GM19193 (cell line): Measurements from ENCODE around the gene SLC25A14.

ENCODE experiments used
- POLR2A ChIP-seq: IDR thresholded peaks from 4 replicates; pipeline ENCODE4 v1.6.1; 2011; ENCODE audit not compliant: insufficient read depth, insufficient read length; ENCODE audit errors: extremely low read depth

Gene SLC25A14

GRCh38 chrX:130343411-130343810, 3.7 kb downstream of the SLC25A14 start:
- no peak for TF ChIP-seq POLR2A

DNA sequence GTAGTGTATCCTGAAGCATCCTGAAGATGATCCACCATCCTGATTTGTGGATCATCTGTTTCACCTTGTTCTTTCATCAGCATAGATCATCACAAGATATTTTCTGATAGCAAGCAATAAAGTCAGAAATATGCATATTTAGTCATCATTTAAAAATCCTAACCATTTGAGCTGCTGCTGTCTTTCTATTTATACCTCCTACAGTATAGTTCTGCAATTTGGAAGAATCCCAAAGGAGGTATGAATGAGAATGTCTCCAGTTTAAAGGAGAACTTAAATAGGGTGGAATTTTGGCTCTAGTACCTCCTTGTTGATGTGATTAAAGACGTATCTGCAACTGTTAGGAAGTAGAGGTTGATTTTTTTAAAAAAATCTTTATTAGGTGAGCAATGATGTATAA, 7.6 kb downstream of the SLC25A14 start:
- no peak for TF ChIP-seq POLR2A

- TF ChIP-seq POLR2A, result no peak
These were observed 11.8 kb downstream of the SLC25A14 start for GRCh38 chrX:130351567-130351966.

DNA sequence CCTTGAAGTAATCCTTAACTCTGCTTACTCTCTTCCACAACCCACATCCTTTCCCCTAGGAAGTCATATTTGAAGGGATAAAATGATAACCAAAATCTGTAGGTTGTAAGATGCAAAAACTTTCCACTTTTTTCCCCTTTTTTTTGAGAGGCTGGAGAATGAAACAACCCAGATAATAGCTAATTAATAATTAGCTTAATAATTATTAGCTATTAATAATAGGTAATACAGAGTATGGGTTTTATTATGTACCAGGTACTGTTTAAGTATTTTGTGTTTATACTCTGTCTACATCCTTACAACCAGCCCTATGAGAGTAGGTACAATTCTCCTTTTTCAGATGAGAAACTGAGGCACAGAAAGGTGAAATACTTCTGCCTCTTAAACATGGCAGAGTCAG, 36.4 kb downstream of the SLC25A14 start:
- no peak for TF ChIP-seq POLR2A

GRCh38 chrX:130378024-130378669, 38.4 kb downstream of the SLC25A14 start:
- TF ChIP-seq POLR2A, result no peak

GRCh38 chrX:130385520-130385919, 45.8 kb downstream of the SLC25A14 start, which contains the start of gene GPR119:
GPR119 (minus strand) TSS chrX:130385674; CDS start chrX:130385447, 227 bp downstream.
- TF ChIP-seq POLR2A, result no peak

DNA sequence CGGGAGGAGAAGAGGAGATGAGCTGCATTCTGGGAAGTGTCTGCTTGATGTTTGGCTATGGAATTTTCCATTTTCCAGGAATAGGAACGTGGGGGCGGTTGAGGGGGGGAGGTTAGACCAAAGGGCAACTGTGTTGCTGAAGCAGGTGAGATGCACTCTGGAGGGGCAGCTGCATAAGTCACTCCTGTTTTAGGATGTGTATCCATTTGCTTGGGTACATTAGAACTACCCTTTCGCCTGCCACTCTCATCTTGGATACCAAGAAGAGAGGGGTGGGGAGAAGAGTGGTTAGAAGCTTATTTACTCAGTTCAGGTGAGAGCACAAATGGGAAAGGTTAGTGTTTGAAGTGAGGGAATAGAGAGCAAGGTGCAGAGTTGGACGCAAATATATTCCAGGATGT, 46.7 kb downstream of the SLC25A14 start:
- no peak for TF ChIP-seq POLR2A

DNA sequence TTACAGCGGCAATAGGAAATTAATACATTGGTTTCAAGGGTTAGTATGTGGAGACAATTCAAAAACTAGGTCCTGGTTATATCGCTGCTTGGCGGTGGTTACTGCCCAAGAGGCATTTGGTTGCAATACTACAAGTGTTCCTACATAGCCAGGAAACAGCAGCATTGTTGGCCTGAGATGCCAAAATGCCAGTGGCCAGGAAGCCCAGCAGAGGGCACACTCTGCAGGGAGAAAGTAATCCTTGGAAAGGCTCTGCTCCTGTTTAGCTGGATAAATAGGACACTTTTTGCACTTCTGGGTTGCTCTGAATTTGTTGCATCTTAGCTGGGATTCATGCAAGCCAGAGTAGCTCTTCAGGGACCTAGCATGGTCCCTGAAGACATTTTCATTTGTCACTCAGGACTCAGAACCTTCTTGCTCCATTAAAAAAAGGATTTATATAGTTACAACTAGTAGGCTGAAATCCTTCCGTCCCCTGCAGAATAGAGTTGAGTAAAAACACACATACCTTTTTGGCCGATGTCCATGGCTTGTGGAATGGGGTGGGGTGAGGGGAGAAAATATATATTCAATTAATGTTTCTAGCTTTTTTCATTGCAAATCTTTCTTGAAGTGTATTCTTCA, 53.8 kb downstream of the SLC25A14 start:
- no peak for TF ChIP-seq POLR2A

- no peak for TF ChIP-seq POLR2A
These were observed 55.6 kb downstream of the SLC25A14 start for GRCh38 chrX:130395341-130395740.

DNA sequence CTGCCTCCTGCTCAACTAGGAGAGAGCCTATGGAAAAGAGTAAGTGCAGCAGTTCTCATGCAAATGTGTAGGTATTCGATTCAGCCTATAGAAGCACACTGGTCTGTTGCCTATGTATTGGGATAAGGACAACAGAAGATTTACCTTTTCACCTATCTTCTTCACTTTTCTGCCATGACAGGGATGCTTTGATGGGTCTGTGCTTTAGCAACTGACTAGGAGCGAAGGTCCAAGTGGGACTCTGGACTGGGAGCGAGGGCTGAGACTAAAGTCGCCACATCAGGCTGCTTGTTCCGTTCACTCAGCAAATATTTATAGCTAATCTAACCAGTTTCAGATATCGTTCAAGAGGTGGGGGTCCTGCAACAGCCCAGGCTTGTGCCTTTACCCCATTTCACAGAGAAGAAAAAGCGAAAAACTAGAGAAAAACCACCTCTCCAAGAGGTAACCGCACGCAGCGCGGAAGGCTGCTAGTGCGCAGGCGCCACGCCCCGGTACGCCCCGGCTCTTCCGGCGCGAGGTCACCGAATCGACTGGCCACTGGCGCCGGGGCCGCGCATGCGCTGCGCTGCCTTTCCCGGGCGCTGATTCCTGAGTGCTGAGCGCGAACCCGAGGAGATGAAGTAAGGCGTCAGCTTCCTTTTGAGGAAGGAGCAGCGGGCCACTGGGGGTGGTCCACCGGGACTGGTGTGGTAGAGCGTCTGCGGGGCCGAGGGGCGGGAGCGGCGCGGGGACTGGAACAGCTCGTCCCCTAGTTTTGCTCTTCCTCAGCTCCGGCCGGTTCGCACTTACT, 61.9 kb downstream of the SLC25A14 start, which contains the start of gene RBMX2:
Gene RBMX2 (plus strand): TSS at position 573 of the 793 bp plus-strand sequence. CDS start 46 bp downstream, at position 619.
- TF ChIP-seq POLR2A, result peak; percentile 76

DNA sequence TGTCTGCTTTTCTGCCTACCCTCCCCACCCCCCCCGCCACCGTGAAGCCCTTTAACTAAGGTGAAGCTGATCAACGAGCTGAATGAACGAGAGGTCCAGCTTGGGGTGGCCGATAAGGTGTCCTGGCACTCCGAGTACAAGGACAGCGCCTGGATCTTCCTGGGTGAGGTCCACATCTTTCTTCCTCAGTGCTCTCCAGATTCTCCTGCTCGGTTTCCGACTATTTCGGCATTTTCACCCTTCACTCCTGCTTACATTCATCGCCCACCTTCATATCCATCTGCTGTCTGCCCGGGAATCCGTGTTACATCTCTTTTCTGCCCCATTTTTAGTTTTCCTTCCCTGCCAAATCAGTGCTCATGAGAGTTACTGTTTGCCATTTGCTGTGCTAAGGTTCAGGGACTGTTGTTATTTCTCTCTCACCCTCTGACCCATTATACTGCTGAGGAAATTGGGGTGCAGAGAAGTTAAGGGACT, 62.5 kb downstream of the SLC25A14 start:
- no peak for TF ChIP-seq POLR2A

DNA sequence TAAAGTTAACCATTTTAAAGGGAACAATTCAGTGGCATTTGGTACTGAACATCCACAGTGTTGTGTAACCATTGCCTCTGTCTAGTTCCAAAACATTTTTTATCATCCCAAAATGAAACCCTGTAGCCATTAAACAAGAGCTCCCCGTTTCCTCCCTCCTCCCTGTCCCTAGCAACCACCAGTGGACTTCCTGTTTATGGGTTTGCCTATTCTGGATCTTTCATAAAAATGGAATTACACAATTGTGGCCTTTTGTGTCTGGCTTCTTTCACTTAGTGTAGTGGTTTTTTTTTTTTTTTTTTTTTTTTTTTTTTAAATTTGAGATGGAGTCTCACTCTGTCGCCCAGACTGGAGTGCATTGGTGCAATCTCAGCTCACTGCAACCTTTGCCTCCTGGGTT, 73.7 kb downstream of the SLC25A14 start:
- no peak for TF ChIP-seq POLR2A

DNA sequence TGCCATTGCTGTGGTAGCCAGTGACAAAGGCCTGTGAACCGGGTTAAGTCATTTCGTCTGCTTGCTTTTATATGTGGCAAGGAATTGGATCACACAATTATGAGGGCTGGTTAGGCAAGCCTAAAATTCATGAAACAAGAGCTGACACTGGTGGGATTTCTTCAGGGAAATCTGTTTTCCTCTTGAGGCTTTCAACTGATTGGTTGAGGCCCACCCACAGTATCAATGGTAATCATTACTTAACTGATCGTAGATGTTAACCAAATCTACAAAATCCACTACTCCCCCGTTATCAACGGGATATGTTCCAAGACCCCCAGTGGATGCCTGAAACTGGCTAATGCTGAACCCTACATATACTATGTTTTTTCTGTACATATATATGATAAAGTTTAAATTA, 75.1 kb downstream of the SLC25A14 start:
- TF ChIP-seq POLR2A, result no peak

DNA sequence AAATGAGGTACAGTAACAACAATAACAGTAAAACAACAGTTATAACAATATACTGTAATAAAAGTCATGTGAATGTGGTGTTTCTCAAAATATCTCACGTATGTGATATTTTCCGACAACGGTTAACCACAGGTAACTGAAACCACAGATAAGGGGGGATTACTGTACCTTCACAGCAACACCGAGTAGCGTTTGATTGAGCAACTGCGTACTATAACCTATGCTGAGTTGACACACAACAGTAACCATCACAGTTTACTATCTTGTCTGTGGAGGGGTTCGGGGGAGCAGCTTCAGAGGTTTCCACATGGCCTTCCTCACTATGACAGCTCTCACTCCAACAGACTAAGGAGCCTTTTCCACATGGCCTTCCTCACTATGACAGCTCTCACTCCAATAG, 75.5 kb downstream of the SLC25A14 start:
- TF ChIP-seq POLR2A, result no peak

DNA sequence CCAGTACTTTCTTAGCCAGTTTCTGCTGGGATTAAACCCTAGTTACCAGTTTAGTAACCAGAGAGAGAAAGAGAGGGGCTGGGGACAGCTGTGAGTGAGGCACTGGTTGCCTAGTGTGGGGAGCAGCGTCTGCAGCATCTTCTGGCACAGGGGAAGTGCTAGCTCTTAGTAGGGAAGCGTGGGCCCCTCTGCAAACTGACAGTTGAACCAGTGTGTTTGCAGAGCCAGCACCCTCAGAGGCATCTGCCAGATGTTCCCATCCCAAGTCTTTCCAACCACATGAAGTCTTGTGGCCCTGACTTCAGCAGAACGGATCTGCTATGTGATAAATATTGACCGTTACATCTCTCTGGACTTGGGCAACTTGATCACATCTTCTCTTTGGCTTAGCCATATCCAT, 77.1 kb downstream of the SLC25A14 start:
- TF ChIP-seq POLR2A, result no peak
